Pancreas (tissue), 10 donors: ENCODE measurements around the gene OSBPL8. TPM values are rescaled to one million over a fixed set of nuclear protein-coding genes. Genes with fewer than 3 reads are reported as not detected.
"Not testable (repeated sequence)": the region's sequence is repeated elsewhere in the genome, so short reads cannot be mapped to it uniquely, and the experiment has no call there.

Source experiments
- ATAC-seq, 4 donors: fragments of 200-7000 bp; cut with Tn5 transposase; one replicate each; pipeline versions ENCODE4 v1.8.0 to v1.9.1; 2020; ENCODE audit warnings: mild to moderate bottlenecking in 4 of 4, moderate library complexity in 4 of 4
- DNase-seq, 6 donors: peaks; one replicate each; pipeline ENCODE4 v3.0.0-alpha.2; 2020
- FAIRE-seq: peaks from 2 replicates; lab custom pipeline; 2012; peaks lifted over from hg19 to GRCh38; lab: Jason Lieb, UNC
- H3K27ac ChIP-seq, 4 donors: fragments of 200-600 bp; sonication (generic); 1 replicate in 3 of 4; 2 replicates in 1 of 4; pipeline versions ENCODE4 v1.5.0 to v1.8.0; 2020
- H3K27me3 ChIP-seq, 4 donors: fragments of 200-600 bp; one replicate each; pipeline ENCODE4 v1.8.0; 2021
- H3K36me3 ChIP-seq, 3 donors: fragments of 200-600 bp; sonication (generic) in 1 of 3; one replicate each; pipeline versions ENCODE4 v1.5.0 to v1.8.0; 2020 to 2021
- H3K4me1 ChIP-seq, 3 donors: fragments of 200-600 bp; one replicate each; pipeline ENCODE4 v1.8.0; 2021
- H3K4me3 ChIP-seq, 4 donors: fragments of 200-600 bp; sonication (generic) in 2 of 4; one replicate each; pipeline versions ENCODE4 v1.5.0 to v1.8.0; 2020 to 2021
- H3K9me3 ChIP-seq, 4 donors: fragments of 200-600 bp; one replicate each; pipeline ENCODE4 v1.8.0; 2021
- WGBS, 2 donors: extraction: QIAGEN DNeasy Blood & Tissue Kit; methylation state at CpG; one replicate each; pipeline ENCODE4 v1.1.7; 2013; 5-methylcytosine and 5-hydroxymethylcytosine counted together
- intact Hi-C, 3 donors: fragments of 100-400 bp; cut with DNase I; formaldehyde crosslinking; loops; one replicate each; pipeline versions ENCODE4 v1.11.1 to v1.14.2; 2022
- polyA plus RNA-seq, 2 donors: library from polyadenylated mRNA; stranded (reverse); fragments of 200-250 nt; gene quantifications; one replicate each; pipeline ENCODE4 v1.2.3, GENCODE V29; 2013
- total RNA-seq, 6 donors: library from RNA; stranded (reverse); fragmentation: NEBNext Ultra II Directional in 4 of 6; extraction: Animal tissue kit (Norgen Biotek cat#: 25700) in 4 of 6; gene quantifications; one replicate each; pipeline versions ENCODE4 v1.2.1 to v1.2.4, GENCODE V29; 2021 to 2023
- TF ChIP-seq, protein P1 (sequence below), 4 donors: fragments of 200-600 bp; sonication (generic) in 3 of 4; IDR thresholded peaks; one replicate each; pipeline versions ENCODE4 v1.5.0 to v1.8.0; 2021; ENCODE audit warnings: antibody characterized with exemption in 4 of 4
- donor health status: healthy with polysubstance abuse.
- donor health status: DM: no; HTN: no; CAD: no; lungs with moderate emphysema.
- donor health status: DM: no; HTN: no; CAD: no.
- donor health status: control.
- donor health status: control.
- donor health status: Bipolar disorder and iron deficiency.
- donor health status: DM: yes; HTN: yes; CAD: no.
- donor health status: DM: no; HTN: no; CAD: no.
- donor health status: DM: no; HTN: no; CAD: no.
- donor health status: DM: yes; HTN: yes; CAD: no.

Gene OSBPL8
- total and polyA plus RNA-seq, 8 donors: 3.6 to 39.6 (median 22.7) TPM

DNA sequence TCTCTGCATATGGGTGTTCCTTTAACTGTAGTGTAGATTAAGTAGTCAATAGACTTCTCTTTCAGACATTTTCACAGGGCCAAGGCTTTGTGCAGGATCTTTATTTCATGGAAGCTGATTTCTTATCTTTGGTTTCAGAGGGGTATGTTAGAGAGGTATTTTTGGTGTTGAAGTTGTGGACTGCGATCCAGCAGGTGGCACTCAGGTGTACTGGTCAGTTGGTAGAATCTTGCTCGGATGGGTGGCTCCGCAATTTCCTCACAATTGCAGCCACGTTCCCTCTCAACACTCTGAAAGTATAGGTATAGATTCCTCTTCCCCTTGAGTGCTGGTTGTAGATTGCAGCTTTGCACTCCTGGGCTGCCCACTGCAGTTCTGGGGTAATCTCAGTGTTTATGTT lies 44.3 kb downstream of the OSBPL8 start:
- no peak overlapping the region for H3K27ac ChIP-seq
- H3K4me3 ChIP-seq: no peak overlapping the region
- H3K27me3 ChIP-seq: no peaks in the 10 kb centered on the region
- H3K36me3 ChIP-seq: no peaks in the 10 kb centered on the region
- H3K4me1 ChIP-seq: no peaks in the 10 kb centered on the region
- no peak for FAIRE-seq
- TF ChIP-seq, protein P1, sequence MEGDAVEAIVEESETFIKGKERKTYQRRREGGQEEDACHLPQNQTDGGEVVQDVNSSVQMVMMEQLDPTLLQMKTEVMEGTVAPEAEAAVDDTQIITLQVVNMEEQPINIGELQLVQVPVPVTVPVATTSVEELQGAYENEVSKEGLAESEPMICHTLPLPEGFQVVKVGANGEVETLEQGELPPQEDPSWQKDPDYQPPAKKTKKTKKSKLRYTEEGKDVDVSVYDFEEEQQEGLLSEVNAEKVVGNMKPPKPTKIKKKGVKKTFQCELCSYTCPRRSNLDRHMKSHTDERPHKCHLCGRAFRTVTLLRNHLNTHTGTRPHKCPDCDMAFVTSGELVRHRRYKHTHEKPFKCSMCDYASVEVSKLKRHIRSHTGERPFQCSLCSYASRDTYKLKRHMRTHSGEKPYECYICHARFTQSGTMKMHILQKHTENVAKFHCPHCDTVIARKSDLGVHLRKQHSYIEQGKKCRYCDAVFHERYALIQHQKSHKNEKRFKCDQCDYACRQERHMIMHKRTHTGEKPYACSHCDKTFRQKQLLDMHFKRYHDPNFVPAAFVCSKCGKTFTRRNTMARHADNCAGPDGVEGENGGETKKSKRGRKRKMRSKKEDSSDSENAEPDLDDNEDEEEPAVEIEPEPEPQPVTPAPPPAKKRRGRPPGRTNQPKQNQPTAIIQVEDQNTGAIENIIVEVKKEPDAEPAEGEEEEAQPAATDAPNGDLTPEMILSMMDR (IDR thresholded peaks at IDR 0.05): no peak
- no peak for DNase-seq
- ATAC-seq: no peak
- 95 to 99% methylated on average over 4 of the region's 4 CpGs for WGBS, 2 donors
- H3K9me3 ChIP-seq: no peaks in the 10 kb centered on the region
- intact Hi-C loops: no loop called here

DNA sequence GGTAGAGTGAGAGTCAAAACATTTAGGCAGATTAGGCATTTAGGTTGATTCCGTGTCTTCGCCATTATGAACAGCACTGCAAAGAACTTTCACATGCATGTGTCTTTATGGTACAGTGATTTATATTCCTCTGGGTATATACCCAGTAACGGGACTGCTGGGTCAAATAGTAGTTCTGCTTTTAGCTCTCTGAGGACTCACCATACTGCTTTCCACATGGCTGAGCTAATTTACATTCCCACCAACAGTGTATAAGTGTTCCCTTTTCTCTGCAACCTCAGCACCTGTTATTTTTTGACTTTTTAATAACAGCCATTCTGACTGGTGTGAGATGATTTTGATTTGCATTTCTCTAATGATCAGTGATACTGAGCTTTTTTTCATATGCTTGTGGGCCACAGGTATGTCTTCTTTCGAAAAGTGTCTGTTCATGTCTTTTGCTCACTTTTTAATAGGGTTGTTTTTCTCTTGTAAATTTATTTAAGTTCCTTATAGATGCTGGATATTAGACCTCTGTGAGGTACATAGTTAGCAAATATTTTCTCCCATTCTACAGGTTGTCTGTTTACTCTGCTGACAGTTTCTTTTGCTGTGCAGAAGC lies 48.4 kb downstream of the OSBPL8 start:
- H3K4me1 ChIP-seq, H3K4me3 ChIP-seq, H3K27me3 ChIP-seq, FAIRE-seq, ATAC-seq, H3K9me3 ChIP-seq, H3K27ac ChIP-seq, intact Hi-C loops, H3K36me3 ChIP-seq, DNase-seq: not testable (repeated sequence)
- WGBS, 2 donors: 97 to 98% methylated on average over 4 of the region's 4 CpGs

- DNase-seq (no peak), ATAC-seq (no peak), FAIRE-seq (no peak)
- WGBS, 2 donors: 79 to 80% methylated on average over 6 of the region's 6 CpGs
- H3K27me3 ChIP-seq: no peaks in the 10 kb centered on the region
- intact Hi-C loops: no loop called here
- H3K4me3 ChIP-seq: no peak overlapping the region
- no peak overlapping the region for H3K27ac ChIP-seq
- no peaks in the 10 kb centered on the region for H3K9me3 ChIP-seq
- no peaks in the 10 kb centered on the region for H3K36me3 ChIP-seq
- peaks cover 0 to 3% (median 0%) of the 10 kb centered on the region in 3 donors for H3K4me1 ChIP-seq
- TF ChIP-seq, protein P1 (IDR thresholded peaks at IDR 0.05): no peak
These were observed 51.2 kb downstream of the OSBPL8 start for GRCh38 chr12:76508128-76508980.

DNA sequence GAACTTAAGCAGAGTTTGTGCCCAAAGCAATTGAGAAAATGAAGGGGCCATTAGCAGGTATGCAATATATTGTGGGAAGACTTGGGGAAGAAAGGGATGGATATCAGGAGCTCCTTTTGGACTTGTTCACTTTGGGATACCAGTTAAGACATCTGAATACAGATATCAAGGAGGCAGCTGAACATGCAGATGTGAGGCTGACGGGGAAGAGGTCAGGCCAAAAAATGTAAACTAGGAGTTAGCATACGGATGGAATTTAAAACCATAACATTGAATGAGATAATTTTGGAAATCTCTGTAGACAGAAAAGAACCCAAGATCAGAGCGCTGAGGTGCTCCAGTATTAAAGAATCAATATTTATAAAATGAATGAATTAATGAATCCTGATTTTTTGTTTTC lies 53.4 kb downstream of the OSBPL8 start:
- no peaks in the 10 kb centered on the region for H3K36me3 ChIP-seq
- intact Hi-C loops: no loop called here
- no peaks in the 10 kb centered on the region for H3K9me3 ChIP-seq
- FAIRE-seq: no peak
- H3K4me3 ChIP-seq: no peak overlapping the region
- TF ChIP-seq, protein P1 (IDR thresholded peaks at IDR 0.05): no peak
- WGBS, 2 donors: 95 to 97% methylated on average over 3 of the region's 3 CpGs
- no peaks in the 10 kb centered on the region for H3K27me3 ChIP-seq
- H3K27ac ChIP-seq: no peak overlapping the region
- DNase-seq: no peak
- H3K4me1 ChIP-seq: peaks cover 0 to 3% (median 0%) of the 10 kb centered on the region in 3 donors
- ATAC-seq: no peak

GRCh38 chr12:76505050-76505449 lies 54.5 kb downstream of the OSBPL8 start:
- H3K27me3 ChIP-seq: no peaks in the 10 kb centered on the region
- ATAC-seq: no peak
- FAIRE-seq: no peak
- no peak overlapping the region for H3K27ac ChIP-seq
- no peak for DNase-seq
- no peak overlapping the region for H3K4me3 ChIP-seq
- no peaks in the 10 kb centered on the region for H3K9me3 ChIP-seq
- peaks cover 0 to 3% (median 0%) of the 10 kb centered on the region in 3 donors for H3K4me1 ChIP-seq
- no peaks in the 10 kb centered on the region for H3K36me3 ChIP-seq
- intact Hi-C loops: no loop called here
- TF ChIP-seq, protein P1 (IDR thresholded peaks at IDR 0.05): no peak
- 96 to 97% methylated on average over 2 of the region's 2 CpGs for WGBS, 2 donors
